ENCODE data around the gene KLHL3.

DNA sequence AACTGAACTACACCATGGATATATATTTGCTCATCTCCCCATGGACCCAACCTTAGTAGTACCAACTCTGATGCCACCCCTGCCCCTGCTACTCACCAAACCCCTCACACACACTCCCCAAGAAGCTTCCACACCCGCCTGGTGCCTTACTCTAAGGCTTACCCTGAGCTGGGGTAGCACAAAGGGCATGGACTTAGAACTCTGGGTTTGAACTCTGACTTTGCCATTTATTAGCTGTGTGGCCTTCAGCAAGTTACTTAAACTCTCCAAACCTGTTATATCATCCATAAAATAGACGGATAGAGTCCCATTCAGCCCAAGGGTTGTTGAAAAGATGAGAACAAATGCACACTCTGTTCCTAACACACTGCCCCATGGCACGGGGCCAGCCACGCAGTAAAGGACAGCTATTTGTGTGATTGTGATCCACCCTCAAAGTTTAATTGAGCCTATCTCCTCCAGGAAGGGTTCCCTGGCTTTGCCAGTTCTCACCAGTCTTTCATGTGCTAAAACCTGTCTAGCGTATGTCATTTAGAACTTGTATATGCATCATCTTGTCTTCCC, 111.0 kb downstream of the KLHL3 start:
- TF ChIP-seq, protein P1, sequence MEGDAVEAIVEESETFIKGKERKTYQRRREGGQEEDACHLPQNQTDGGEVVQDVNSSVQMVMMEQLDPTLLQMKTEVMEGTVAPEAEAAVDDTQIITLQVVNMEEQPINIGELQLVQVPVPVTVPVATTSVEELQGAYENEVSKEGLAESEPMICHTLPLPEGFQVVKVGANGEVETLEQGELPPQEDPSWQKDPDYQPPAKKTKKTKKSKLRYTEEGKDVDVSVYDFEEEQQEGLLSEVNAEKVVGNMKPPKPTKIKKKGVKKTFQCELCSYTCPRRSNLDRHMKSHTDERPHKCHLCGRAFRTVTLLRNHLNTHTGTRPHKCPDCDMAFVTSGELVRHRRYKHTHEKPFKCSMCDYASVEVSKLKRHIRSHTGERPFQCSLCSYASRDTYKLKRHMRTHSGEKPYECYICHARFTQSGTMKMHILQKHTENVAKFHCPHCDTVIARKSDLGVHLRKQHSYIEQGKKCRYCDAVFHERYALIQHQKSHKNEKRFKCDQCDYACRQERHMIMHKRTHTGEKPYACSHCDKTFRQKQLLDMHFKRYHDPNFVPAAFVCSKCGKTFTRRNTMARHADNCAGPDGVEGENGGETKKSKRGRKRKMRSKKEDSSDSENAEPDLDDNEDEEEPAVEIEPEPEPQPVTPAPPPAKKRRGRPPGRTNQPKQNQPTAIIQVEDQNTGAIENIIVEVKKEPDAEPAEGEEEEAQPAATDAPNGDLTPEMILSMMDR (IDR thresholded peaks at IDR 0.05; ENCODE audit: insufficient read depth, low read depth, low read length) = no peak
- no peak for TF ChIP-seq EZH2 (IDR thresholded peaks at IDR 0.05; ENCODE audit: insufficient read depth, low read length)

Data from astrocyte (in vitro differentiated cells and primary cell).